Fibroblast of skin of back (primary cell): ENCODE data around the gene KCNMA1.
"Not testable (repeated sequence)": the region's sequence is repeated elsewhere in the genome, so short reads cannot be mapped to it uniquely, and the experiment has no call there.

Experiments
- DNase-seq: peaks from one replicate; pipeline ENCODE4 v3.0.0-alpha.2; 2013

Gene KCNMA1

DNA sequence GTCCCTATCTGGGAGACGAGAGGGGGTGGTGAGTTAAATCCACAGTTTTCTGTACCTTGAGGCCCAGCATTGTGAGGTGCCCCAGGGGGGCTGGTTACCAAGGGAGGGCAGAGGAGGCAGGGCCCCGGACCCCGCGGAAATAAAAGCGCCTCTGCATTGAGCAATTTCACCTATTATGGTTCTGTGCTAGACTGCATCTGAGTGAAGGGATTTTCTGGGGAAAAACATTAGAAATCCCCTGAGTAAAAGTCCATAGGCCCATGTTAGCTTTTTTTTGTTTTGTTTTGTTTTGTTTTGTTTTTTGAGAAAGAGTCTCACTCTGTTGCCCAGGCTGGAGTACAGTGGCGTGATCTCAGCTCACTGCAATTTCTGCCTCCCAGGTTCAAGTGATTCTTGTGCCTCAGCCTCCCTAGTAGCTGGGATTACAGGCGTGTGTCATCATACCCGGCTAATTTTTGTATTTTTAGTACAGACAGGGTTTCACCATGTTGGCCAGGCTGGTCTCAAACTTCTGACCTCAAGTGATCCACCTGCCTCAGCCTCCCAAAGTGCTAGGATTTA, 225.0 kb downstream of the KCNMA1 start:
- DNase-seq: not testable (repeated sequence)

DNA sequence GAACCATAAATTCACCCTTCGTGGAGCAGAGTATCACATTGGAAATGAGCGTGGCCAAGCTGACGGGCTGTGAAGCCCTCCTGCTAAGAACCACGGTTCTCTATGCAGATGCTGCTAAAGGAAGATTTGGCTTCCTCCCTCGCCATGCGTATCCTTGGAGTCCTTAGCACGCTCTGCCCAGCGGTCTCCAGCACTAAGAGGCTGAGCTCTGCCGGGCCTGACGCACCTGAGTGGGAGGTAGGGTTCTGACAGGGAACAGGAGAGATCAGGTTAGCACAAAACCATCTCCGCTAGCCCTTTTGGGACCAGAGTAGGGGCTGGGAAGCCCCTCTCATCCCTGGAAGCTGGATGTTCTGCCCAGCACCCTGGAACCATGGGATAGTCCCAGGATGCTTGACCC, 225.8 kb downstream of the KCNMA1 start:
- DNase-seq: no peak

DNA sequence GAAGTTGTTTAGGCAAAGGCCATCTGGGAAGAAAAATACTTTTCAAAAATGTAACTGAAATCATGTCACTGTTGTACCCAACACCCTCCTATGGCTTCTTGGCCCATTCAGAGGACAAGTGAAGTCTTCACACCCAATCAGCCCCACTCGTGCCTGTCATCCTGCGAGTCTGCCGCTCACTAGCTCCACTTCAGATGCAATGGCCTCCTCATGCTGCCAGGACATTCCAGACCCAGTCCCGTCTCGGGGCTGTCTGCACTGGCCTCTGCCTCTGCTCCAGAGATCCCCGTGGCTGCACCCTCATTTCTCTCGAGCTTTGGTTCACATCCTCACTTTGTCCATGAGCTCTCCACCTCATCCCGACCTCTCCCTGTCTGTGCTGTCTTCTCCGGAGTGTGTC, 227.1 kb downstream of the KCNMA1 start:
- DNase-seq: no peak

DNA sequence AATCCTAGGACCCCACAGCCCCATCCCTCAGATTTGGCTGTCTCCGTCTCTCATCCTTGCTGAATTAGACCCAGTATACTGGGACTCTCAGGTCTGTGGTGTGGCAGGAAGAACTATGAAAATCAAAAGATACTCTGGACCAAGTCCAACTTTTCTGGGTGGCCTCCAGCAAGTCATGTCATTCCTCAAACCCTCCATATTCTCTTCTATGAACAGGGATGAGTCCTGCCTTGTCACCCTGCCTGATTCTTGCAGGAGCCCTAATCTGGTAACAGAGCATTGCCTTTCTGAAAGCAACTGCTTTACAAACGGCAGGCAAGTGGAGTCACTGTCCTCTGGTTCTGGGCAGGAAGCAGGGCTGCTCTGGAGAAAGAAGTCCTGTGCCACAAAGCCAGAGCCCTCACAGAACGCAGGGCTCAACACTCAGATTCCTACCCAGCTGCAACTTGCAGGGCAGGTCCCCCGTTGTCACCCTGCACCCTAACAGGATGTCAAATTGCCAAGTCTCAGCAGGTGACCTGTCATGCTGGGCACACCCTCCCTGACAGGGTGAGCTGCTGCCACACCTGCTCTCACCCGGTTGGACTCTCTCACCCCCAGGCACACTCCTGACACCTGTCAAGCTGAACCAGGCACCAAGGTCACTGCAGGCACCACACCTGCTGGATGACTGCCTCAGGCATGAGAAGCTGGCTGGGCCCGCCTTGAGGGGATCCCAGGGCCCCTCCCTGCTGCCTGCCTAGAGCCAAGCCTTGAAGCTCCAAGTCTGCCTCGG, 227.7 kb downstream of the KCNMA1 start:
- DNase-seq: peak; percentile 60

DNA sequence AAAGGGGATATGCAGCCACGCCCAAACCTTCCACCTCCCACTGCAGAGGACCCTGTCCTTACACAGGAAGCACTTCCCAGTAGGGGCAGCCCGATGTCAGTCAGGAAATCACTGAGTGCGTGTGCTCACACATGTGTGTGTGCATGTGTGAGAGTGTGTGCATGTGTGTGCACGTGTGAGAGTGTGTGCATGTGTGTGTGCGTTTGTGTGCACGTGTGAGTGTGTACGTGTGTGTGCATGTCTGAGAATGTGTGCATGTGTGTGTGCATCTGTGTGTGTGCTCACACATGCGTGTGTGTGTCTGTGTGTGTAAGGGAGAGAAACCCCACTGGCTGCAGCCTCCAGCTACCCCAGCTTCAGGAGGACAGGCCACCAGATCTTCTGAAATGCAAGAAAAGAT, 229.3 kb downstream of the KCNMA1 start:
- DNase-seq: no peak

DNA sequence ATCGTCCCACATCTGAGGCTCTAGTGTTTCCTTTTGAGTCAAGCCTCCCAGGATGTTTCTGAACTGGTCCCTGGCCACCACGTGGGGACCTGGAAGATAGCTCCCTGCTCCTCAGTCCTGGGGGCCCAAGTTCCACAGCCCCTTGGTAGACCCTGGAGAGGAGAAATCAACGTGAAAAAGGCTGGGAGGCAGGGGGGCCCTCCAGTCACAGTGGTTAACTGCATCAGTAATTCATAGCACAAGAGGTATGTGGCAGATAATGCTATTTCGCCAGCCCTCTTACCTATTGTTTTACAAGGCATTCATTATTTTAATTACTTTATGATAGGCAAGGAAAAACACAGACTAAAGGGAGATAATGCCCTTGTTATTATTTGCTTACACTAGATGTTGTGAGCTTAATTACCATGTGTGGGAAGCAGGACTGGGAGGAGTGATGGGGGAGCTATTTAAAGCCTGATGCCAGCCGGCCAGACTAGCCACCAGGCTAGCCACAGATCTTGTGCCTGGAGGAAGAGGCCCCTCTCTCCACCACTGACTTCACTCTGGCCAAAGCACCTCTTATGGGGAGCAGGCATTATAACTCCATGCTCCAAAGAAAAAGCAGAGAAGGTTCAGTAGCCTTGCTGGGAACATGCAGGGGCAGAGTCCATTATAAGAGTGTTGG, 230.7 kb downstream of the KCNMA1 start:
- no peak for DNase-seq

DNA sequence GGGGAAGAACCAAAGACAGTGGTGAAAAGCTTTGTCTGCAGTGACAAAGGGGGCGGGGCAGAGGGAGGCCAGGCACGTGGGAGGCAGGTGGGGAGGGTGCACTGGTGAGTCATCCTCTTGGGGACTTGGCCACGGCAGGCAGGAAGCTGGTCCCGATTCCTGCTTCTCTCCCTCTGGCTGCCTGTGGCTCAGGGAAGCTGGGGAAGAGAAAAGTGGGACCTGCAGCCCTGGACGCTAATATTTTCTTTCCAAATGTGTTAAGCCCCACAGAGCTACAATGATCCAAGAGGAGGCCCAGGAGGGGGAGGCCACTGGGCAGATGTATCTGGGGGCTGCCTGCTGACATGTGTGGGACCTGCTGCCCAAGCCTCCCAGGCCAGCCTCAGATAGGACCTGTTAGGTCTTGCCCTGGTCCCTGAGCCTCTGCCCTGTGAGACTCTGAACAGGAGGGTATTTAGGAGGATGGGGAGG, 231.8 kb downstream of the KCNMA1 start:
- DNase-seq: peak; percentile 87

DNA sequence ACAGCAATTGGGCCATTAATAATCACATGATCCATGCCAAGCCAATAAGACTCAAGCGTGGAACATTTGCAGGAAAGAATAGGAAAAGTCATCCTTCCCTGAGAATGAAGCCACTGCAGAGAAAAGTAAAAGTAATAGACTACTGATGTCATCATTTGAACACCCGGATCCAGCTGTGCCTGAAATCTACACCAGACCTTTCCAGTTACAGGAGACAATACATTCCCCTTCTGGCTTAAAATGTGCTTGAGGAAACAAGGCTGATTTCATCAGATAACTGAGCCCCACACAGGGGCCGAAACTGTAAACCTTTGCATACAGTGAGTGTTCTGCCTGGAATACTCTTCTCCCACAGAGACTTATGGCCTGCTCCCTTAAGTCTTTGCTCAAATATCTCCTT, 232.8 kb downstream of the KCNMA1 start:
- no peak for DNase-seq

DNA sequence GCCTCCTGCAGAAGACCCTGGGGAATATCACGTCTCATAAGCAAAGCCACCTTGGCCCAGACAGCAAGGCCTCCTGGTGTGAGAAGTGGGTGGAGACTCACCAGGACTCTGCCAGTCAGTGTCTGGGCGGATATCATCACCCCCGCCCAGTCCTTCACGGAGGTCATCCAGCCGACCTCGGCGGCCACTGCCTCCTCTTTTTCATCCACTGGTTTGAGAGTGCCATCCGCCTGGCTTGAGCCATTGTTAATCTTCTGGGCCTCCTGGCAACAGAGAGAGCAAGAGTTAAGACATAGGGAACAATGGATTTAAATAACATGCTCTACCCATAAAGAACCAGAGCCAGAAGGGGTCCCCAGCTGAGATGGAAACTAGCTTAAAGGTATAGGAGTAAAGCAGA, 233.8 kb downstream of the KCNMA1 start:
- no peak for DNase-seq

DNA sequence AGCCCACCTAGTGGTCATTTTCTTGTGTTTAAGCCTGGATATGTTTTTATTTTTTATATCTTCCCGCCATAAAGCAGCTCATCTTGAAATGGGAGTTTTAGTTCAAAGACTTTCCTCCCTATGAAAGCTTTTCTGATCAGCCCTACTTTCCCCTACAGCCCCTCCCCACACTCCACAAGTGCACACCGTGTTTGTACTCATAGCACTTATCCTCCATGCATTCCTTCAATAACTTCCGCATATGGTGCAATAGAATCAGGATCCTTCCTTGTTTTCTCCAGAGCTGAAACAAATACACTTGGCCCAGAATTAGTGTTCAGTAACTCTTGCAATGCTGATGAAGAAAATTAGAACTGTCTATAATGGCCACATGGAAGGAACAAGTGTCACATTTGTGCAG, 235.9 kb downstream of the KCNMA1 start:
- no peak for DNase-seq

DNA sequence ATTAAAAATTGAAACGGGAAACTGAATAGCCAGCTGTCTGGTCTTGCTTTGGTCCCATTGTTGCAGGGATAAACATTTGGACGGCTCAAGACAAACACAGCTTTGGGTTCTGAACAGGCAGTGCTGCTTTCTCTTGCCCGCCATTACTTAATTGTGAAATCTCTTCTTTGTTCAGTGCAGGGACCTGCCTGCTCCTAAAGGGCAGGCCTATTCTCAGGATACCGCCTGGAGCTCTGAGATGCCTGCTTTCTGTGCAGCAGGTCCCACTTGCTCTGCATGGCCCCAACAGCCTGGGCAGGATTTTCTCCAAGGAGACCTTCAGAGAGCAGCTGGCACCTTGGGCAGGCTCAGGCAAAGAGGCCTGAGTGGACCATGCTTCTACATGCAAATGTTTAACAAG, 237.6 kb downstream of the KCNMA1 start:
- no peak for DNase-seq

DNA sequence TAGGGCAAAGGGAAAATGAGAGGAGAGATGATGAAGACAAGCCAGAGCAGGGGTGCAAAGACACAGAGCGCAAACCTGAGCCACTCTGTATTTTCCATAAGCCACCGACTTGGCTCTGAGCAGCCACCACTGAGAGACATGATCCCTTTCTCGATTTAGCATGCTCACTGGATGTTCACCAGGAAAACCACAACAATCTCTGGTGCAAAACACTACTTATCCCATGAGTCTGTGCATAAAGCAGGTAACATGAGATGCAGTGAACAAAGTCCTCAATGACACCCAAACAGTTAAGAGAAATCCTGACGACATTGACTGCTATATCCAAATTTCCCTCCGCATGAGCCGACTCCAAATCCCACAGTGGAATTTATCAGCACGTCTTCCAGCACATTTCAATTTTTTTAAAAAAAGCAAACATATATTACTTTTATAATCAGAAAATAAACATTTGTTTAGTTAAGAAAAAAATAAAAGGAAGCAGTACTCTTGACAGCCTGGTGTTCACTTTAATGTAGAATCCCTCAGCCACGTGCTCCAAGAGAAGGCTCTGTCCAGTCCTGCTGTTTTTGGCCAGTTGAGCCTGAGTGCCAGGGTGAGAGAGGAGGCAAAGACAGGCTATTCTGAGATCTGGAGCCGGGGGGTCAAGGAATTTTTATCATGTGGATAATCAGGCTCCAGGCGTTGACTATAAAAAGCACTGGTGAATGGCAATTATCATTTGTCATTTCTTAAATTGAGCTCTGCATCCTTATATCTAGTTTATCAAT, 238.4 kb downstream of the KCNMA1 start:
- no peak for DNase-seq

DNA sequence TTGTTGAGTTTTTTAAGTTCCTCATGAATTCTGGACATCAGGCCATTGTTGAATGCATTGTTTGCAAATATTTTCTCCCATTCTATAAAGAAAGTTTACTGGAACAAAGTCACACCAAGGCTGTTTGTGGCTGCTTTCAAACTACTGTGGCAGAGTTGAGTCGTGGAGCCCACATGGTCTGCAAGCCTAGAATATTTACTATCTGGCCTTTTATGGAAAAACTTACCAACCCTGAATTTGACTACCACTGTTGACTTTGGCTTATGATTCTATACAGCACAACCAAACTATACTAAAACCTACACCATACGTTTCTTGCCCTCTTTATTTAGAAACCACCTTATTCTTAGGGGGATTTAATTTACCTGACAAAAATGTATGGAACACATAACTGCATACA, 239.1 kb downstream of the KCNMA1 start:
- peak; percentile 65 for DNase-seq

DNA sequence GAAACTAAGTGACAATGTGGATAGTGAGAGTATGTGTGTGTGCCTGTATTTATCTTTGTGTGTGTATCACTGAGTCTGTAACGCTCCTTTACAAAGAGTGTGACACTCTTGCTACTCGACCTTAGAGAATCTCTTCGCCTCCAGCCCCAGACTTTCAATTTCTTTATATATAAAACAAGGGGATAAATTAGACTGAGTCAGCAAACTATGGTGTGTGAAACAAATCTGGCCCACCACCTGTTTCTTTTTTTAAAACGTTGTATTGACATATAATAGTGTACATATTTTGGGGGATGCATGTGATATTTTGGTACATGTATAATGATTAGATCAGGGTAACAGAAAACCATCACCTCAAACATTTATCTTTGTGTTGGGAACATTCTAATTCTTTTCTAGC, 240.5 kb downstream of the KCNMA1 start:
- DNase-seq: no peak

DNA sequence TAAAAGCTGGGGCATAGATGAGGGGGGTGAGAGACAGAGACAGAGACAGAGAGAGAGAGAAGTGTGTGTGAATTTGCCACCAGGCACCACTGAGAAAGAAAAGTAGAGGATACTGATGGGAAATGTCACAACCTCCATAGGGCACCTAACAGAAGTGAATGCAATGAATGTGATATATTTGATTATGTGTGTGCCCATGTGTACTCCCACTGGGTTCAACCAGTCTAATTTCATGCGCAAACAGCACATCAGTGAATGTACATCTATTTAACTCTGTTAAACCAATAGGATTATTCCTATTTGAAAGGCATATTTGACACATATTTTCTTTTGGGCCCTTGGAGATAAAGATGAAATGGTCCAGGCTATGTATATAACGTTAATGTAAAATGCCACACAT, 241.3 kb downstream of the KCNMA1 start:
- no peak for DNase-seq

DNA sequence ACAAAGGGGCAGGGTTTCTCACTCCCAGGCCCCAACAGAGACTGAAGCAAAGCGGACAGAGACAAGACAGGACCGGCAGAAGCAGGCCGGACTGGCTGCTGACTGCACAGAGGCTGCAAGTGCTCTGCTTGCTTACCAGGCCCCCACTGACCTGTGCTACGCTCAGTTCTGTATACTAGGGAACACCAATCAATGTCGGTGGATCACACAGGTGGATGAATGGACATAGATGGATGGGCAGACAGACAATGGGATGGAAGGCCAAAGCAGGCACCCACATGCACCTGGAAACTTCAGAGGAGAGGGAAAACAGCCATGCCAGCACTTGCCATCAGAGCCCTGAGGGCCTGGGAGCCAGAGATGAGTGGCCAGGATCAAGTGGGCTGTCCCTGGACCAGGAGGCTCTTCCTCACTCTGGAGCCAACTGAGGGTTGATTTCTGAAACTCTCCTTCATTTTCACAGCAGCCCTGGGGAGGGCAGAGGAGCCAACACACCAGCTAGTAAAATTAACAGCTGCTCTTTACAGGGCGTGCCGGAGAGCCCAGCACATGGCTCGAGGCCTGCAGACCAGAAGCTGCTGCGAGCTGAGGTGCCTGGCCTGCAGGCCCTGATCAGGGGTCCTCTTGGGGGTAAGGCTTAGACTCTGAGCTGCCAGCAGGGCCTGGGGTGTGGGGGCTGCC, 243.6 kb downstream of the KCNMA1 start:
- DNase-seq: no peak

DNA sequence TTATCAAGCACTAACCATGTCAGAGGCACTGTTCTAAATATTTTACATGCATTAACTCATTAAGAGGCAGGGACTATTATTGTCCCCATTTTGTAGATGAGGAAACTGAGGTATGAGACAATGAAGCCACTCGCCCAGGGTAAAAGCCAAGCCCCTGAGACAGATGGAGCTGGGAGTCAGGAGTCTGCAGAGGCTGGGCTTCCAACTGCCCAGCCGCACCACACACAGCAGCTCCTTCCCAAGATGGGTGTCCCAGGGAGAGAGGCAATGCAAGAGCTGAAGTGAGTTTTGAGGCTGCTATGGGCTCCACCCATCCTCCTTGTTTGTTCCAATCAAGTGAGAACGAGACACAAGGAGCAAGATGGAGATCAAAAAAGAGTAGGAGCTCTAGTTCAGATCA, 244.2 kb downstream of the KCNMA1 start:
- no peak for DNase-seq

DNA sequence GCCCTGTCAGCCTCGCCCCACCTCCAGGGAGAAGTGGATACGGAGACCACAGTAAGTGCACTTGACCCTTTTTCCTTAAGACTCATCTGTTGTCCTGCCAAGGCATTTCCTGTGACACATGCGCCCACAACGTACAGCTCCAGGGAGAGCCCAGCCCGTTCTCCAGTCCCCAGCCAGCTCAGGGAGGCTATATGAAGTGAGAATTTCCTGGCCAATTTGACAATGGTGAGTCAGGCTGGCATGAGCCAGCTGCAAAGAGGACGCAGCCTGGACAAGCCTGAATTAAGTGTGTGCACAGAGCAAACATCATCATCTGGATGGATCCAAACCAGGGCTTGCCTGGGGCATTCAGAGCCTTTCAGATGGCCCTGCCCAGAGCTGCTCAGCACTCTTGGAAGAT, 244.8 kb downstream of the KCNMA1 start:
- peak; percentile 99 for DNase-seq

DNA sequence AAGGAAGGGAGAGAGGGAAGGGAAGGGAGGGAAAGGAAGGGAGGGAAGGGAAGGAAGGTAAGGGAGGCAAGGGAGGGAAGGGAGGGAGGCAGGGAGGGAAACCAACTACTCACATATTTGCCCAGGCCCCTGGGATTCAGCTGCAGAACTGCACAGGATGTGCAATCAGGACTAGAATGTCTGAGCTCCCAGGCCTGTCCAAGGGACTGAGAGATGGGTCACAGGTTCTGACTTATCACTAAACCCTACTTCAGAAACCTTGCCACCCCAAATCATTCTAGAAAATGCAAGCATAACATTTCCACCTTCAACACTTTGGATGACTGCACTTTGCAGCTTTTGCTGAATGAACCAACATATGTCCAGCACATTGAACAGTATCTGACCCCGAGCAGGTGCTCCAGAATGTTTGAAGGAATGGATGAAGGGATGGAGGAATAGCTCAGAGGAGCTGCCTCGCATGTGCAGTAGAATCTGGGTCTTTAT, 245.3 kb downstream of the KCNMA1 start:
- peak; percentile 88 for DNase-seq

DNA sequence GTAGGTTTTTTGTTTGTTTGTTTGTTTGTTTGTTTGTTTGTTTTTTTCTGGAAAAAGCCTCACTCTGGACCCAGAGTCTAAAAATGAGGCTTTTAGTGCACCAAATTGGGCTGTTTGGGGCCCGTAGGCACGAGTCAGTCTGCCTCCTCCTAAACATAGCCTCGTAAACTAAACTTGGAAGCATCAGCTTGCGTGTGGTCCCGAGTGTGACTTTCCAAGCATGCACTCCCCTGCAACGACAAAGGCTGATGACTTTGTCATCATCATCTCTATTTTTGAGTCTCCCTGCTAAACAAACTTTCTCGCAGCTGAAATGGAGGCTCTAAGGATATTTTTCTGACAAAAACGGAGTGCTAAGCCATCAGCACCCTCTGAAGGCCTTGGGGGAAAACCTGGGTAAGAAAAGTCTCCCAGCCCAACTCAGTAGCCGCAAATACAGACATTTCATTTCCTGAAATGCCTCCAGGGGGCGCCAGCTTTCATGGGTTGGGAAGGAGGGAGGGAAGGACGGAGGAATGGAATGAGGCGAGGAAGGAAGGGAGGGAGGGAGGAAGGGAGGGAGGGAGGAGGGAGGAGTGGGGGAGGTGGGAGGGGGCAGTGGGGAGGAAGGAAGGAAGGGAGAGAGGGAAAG, 245.9 kb downstream of the KCNMA1 start:
- peak; percentile 95 for DNase-seq

DNA sequence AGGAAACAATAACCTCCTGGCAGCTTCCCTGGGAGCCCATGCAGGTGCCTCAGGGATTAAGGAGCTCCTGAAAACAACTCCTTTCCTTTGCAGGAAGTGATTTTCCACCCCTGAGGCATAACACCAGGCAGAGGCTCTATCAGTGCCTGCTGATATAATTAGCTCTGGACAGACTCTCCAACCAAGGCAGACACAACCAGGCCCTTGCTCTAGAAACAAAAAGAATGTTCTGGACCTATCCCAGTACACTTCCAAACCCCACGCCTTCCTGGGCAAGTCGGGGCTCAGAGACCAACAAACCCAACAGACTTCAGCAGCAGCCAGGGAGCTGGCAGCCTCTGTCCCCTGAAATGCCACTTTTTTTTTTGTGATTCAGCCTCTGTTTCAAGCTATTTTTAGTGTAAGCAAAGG, 247.1 kb downstream of the KCNMA1 start:
- peak; percentile 42 for DNase-seq

DNA sequence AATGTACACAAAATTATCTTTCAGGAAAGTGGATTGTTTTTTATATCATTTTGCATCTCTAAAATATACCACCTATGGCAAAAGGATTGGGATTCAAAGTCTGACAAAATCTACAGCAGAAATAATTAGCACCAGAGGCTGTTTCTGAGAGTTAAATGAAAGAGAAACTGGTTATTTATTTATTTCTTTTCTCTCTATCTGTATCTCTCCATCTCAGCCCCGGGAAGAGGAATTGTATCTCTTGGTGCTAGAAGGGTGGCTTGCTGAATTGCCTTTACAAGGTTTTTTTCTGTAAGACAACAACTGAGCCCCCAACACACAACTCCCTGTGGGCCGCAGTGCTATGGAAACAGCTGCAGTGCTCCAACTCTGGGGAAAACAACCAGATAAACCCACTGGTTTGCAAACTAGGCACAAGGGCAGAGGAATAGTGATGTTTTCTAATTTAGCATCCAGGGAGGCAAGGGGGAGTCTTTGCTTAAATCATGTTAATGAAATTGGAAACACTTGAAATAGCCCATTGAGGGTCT, 249.0 kb downstream of the KCNMA1 start:
- no peak for DNase-seq
